ENCODE measurements around the gene APOD.
"Not testable (repeated sequence)": the region's sequence is repeated elsewhere in the genome, so short reads cannot be mapped to it uniquely, and the experiment has no call there.

Gene APOD

GRCh38 chr3:195591852-195592251 is 8.1 kb upstream of the APOD start:
- DNase-seq (ENCODE audit: low read depth, low spot score) = no peak
- no peak overlapping the region for H3K4me3 ChIP-seq (ENCODE audit: low read length)

- H3K4me3 ChIP-seq (ENCODE audit: low read length) = no peak overlapping the region
- DNase-seq (ENCODE audit: low read depth, low spot score) = no peak
Measured at GRCh38 chr3:195591220-195591619, 7.5 kb upstream of the APOD start.

DNA sequence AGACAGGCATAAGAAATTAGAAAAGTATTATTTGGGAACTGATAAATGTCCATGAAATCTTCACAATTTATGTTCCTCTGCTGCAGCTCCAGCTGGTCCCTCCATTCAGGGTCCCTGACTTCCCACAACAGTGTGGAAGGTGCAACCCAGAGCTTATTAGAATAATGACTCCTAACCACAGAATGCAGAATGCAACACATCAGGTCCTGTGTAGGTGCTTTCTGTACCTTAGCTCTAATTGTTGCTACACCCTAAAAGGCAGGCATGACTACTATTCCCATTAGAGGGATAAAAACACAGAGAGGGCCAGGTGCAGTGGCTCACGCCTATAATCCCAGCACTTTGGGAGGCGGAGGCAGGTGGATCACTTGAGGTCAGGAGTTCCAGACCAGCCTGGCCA is 6.6 kb upstream of the APOD start:
- not testable (repeated sequence) for H3K4me3 ChIP-seq (ENCODE audit: low read length); DNase-seq (ENCODE audit: low read depth, low spot score)

- DNase-seq (ENCODE audit: low read depth, low spot score); H3K4me3 ChIP-seq (ENCODE audit: low read length): not testable (repeated sequence)
Measured at GRCh38 chr3:195589796-195590195, 6.1 kb upstream of the APOD start.

DNA sequence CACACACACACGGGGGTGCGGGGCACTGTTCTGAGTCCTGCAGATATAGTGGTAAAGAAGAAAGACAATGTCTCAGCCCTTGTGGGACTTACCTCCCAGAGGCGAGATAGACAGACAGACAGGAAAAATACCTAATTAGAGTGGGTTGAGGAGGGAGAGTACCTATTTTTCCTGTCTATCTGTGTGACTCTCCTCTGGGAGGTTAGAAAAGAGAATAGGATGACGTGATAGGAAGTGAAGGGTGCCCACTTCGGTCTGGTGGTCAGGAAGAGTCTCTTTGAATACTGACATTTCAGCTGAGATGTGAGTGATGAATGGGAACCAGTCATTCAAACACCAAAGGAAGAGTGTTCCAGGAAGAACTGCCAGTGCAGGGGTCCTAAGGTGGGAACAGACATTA is 4.1 kb upstream of the APOD start:
- H3K4me3 ChIP-seq (ENCODE audit: low read length) = no peak overlapping the region
- no peak for DNase-seq (ENCODE audit: low read depth, low spot score)

GRCh38 chr3:195587406-195587805 is 3.7 kb upstream of the APOD start:
- DNase-seq (ENCODE audit: low read depth, low spot score) = no peak
- H3K4me3 ChIP-seq (ENCODE audit: low read length) = no peak overlapping the region

GRCh38 chr3:195584543-195584870 is 767 bp upstream of the APOD start:
- no peak overlapping the region for H3K4me3 ChIP-seq (ENCODE audit: low read length)
- no peak for DNase-seq (ENCODE audit: low read depth, low spot score)

DNA sequence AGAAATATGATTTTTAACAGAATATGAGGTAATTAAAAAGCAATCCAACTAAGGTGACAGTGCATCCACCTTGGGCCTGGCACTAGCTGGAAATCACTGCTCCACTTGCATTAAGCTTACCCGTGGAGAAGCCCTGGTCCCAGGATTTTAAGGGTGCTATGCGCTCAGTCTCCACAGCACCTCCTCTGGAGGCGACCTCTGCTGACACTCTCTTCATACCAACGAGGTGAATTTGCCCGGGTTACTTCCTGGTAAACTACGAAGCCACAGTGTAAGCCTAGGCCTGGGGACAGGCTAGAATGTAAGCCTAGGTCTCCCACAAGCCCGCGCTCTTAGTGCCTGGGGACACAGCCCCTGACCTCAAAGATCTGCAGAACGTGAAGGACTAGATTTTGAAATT is 793 bp downstream of the APOD start:
- H3K4me3 ChIP-seq (ENCODE audit: low read length) = no peak overlapping the region
- DNase-seq (ENCODE audit: low read depth, low spot score) = peak; percentile 14

GRCh38 chr3:195580744-195581443 is 2.8 kb downstream of the APOD start:
- no peak for DNase-seq (ENCODE audit: low read depth, low spot score)
- no peak overlapping the region for H3K4me3 ChIP-seq (ENCODE audit: low read length)

- DNase-seq (ENCODE audit: low read depth, low spot score) = no peak
- no peak overlapping the region for H3K4me3 ChIP-seq (ENCODE audit: low read length)
Measured at GRCh38 chr3:195579281-195579680, 4.5 kb downstream of the APOD start.

DNA sequence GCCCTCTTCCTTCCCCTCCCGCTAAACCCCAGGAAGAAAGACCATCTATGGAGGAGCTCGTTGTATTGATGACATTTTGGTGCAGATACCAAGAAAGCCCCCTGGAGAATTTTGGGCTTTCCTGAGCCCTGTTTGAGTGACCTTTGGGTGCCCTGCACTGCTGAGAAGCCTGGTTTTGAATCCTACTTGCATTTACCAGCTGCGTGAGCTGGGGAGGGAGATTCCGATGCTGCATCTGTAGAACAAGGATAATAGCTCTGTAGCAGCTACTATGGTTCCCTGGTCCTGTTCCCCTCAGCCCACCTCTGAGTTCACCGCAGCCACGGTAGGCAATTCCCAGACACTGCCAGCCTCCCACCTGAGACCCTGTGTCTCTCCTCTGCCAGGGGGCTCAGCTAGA is 5.2 kb downstream of the APOD start:
- no peak overlapping the region for H3K4me3 ChIP-seq (ENCODE audit: low read length)
- no peak for DNase-seq (ENCODE audit: low read depth, low spot score)

DNA sequence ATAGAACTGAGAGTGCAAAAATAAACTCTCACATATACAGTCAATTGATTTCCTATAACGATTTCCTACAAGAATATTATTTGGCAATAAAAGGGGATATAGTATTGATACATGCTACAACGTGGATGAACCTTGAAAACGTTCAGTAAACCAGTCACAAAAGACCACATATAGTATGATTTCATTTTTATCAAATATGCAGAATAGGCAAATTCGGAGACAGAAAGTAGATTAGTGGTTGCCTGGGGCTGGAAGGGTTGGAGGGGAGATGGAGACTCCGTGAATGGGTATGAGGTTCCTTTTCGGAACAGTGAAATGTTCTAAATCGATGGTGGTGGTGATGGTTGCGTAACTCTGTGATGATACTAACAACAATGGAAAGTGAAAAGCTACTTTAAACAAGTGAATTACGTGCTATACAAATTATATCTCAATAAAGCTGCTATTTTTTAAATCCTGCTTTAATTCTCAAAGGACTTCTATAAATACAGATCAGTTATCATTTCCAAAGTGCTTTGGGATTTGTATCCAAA is 6.0 kb downstream of the APOD start:
- DNase-seq (ENCODE audit: low read depth, low spot score) = no peak

GRCh38 chr3:195574497-195575304 is 9.0 kb downstream of the APOD start:
- H3K4me3 ChIP-seq (ENCODE audit: low read length) = no peak overlapping the region
- no peak for DNase-seq (ENCODE audit: low read depth, low spot score)

More for the DNA sequence above, 6.0 kb downstream of the APOD start:
- H3K4me3 ChIP-seq (ENCODE audit: low read length) = no peak overlapping the region

DNA sequence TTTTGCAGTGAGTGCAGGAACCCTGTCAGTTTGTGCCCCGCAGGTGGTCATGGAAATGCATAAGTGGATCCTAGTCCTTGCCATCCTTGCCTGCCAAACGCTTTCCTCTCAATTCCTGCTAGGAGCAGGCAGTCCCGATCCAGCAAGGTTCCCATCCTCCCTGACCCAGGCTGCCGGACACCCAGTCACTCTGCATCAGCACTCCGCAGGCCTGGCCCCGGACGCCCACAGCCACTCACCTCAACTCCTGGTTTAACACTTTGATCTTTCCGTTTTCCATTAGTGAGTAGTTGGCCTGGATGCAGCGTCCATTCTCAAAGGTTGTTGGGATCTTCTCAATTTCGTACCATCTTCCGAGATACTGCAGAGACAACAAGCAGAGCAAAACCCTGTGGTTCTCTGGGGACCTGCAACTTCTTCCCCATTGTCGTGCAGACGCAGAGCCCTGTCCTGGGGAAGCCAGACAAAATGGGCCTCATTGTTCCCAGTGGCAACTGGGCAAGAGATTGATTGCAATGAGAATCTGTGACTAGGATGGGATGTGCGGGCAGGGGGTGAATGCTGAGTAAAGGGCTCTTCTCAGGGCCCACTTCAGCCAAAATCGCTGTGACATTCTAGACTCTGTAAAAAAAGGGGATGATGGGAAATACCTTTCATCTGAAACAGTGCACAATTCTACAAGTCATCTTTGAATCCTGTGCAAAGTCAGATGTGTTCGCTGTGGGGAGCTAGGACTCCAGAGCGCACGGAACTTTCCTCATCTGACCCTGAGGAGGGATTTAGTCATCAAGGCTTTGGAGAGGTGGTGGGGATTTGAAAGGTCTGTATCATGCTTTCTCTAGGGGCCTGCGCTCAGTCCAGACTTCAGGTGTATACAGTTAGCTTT is 9.9 kb downstream of the APOD start:
- no peak overlapping the region for H3K4me3 ChIP-seq (ENCODE audit: low read length)
- no peak for DNase-seq (ENCODE audit: low read depth, low spot score)

GRCh38 chr3:195571361-195571760 is 12.4 kb downstream of the APOD start:
- no peak overlapping the region for H3K4me3 ChIP-seq (ENCODE audit: low read length)
- no peak for DNase-seq (ENCODE audit: low read depth, low spot score)

GRCh38 chr3:195570912-195571311 is 12.8 kb downstream of the APOD start:
- no peak for DNase-seq (ENCODE audit: low read depth, low spot score)
- H3K4me3 ChIP-seq (ENCODE audit: low read length) = no peak overlapping the region

DNA sequence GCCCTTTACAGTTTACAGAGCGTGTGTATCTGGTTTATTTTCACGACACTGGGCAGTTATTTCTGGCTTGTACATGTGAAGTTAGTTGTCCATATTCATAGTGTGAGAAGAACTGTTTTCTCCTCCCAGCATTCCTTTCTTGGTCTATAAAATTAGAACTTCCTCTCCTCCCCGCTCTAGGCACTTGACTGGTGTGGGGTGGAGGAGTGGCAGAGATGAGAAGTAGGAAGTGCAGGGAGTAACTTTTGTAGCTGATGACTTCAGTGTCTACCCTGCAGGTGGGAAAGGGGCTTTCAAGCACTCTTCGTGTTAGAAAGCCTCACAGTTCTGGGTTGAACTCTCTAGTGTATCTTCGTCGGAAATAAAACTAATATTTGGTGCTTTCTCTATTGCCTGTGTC is 13.4 kb downstream of the APOD start:
- DNase-seq (ENCODE audit: low read depth, low spot score) = no peak
- H3K4me3 ChIP-seq (ENCODE audit: low read length) = no peak overlapping the region

DNA sequence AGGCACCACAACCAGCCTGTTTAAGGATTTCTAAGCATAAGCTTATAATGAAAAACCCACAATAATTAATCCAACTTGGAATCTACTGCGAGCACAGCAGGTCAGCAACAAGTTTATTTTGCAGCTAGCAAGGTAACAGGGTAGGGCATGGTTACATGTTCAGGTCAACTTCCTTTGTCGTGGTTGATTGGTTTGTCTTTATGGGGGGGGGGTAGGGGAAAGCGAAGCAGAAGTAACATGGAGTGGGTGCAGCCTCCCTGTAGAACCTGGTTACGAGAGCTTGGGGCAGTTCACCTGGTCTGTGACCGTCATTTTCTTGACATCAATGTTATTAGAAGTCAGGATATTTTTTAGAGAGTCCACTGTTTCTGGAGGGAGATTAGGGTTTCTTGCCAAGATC is 15.1 kb downstream of the APOD start:
- no peak overlapping the region for H3K4me3 ChIP-seq (ENCODE audit: low read length)
- no peak for DNase-seq (ENCODE audit: low read depth, low spot score)

DNA sequence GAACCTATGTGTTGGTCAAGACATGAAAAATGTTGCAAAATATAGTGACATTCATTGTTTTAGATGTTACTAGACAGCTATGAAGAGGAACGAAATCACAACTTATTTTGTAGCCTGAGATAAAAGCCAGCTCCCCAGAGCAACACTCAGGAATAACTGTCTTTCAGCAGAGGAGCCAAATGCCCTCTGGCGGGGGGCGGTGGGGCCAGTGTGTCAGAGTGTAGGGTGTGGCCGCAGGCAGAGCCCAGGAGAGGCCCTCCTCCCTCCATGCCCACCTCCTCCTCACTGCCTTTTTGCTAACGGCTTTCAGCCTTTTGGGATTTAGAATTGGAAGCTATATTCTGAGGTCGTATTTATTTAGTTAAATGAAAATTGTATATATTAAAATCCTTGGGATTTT is 16.9 kb downstream of the APOD start:
- DNase-seq (ENCODE audit: low read depth, low spot score) = no peak
- H3K4me3 ChIP-seq (ENCODE audit: low read length) = no peak overlapping the region

DNA sequence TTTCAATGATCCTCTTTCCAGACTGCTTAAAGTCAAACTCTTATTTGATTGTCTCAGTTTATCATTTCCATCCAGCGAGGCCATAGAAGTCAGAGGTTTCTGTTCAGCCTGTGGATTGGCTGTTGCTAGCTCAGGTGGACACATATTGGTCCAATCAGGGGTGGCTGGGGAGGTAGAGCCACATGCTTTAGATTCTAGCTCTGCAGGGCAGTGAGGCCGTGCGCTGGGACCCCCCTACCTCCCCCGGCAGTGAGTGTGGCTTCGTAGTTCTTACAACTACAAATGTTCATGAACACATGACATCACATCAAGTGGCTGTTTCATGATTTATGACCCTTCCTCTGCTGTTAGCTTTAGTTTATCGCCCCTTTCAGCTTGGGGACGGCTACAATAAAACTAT is 18.0 kb downstream of the APOD start:
- no peak for DNase-seq (ENCODE audit: low read depth, low spot score)
- no peak overlapping the region for H3K4me3 ChIP-seq (ENCODE audit: low read length)

Measured in Jurkat, Clone E6-1 (cell line).